ENCODE data around the gene SCUBE3.
A peak's percentile ranks its signal among the peaks of the same experiment; 100 is the strongest.

The SCUBE3 gene

GRCh38 chr6:35236223-35236622, 22.5 kb downstream of the SCUBE3 start:
- DNase-seq, result no peak
- intact Hi-C loops (cut with DNase I), result no loop called here

- intact Hi-C loops (cut with DNase I), result no loop called here
- DNase-seq, result no peak
These were observed 23.7 kb downstream of the SCUBE3 start for GRCh38 chr6:35237476-35237875.

GRCh38 chr6:35238843-35239289, 25.1 kb downstream of the SCUBE3 start:
- intact Hi-C loops (cut with DNase I), result no loop called here
- DNase-seq, result peak in 1 of 10 donors; percentile 55

- intact Hi-C loops (cut with DNase I), result no loop called here
These were observed 25.8 kb downstream of the SCUBE3 start for GRCh38 chr6:35239581-35239980.

GRCh38 chr6:35240838-35241801, 27.4 kb downstream of the SCUBE3 start:
- peak; percentile 50 to 95 (median 82) for DNase-seq

More at GRCh38 chr6:35239581-35239980, 25.8 kb downstream of the SCUBE3 start:
- peak in 1 of 10 donors; percentile 29 for DNase-seq

GRCh38 chr6:35242486-35242885, 28.7 kb downstream of the SCUBE3 start:
- intact Hi-C loops (cut with DNase I), result loop anchor here (10.0 kb wide), 1 partner anchor 258 kb away; no protein-coding TSS in a partner anchor
- peak in 1 of 10 donors; percentile 88 for DNase-seq

More at GRCh38 chr6:35240838-35241801, 27.4 kb downstream of the SCUBE3 start:
- intact Hi-C loops (cut with DNase I), result loop anchor here (1.0 to 10.0 kb wide), 2 partner anchors 95 to 256 kb away; no protein-coding TSS in a partner anchor

GRCh38 chr6:35242906-35243305, 29.1 kb downstream of the SCUBE3 start:
- DNase-seq, result no peak
- intact Hi-C loops (cut with DNase I), result loop anchor here (10.0 kb wide), 1 partner anchor 258 kb away; no protein-coding TSS in a partner anchor

GRCh38 chr6:35243386-35243958, 29.7 kb downstream of the SCUBE3 start:
- no peak for DNase-seq
- intact Hi-C loops (cut with DNase I), result loop anchor here (10.0 kb wide), 1 partner anchor 259 kb away; no protein-coding TSS in a partner anchor

- intact Hi-C loops (cut with DNase I), result loop anchor here (10.0 kb wide), 1 partner anchor 260 kb away; no protein-coding TSS in a partner anchor
- DNase-seq, result no peak
These were observed 30.8 kb downstream of the SCUBE3 start for GRCh38 chr6:35244551-35244950.

- intact Hi-C loops (cut with DNase I), result loop anchor here (10.0 kb wide), 1 partner anchor 263 kb away; no protein-coding TSS in a partner anchor
- no peak for DNase-seq
These were observed 34.0 kb downstream of the SCUBE3 start for GRCh38 chr6:35247642-35248231.

- DNase-seq, result no peak
- intact Hi-C loops (cut with DNase I), result loop anchor here (10.0 kb wide), 1 partner anchor 263 kb away; no protein-coding TSS in a partner anchor
These were observed 34.5 kb downstream of the SCUBE3 start for GRCh38 chr6:35248300-35248699.

- intact Hi-C loops (cut with DNase I), result loop anchor here (10.0 kb wide), 1 partner anchor 264 kb away; no protein-coding TSS in a partner anchor
- no peak for DNase-seq
These were observed 35.2 kb downstream of the SCUBE3 start for GRCh38 chr6:35248965-35249364.

GRCh38 chr6:35251949-35252348, 38.2 kb downstream of the SCUBE3 start:
- intact Hi-C loops (cut with DNase I), result no loop called here
- no peak for DNase-seq

GRCh38 chr6:35253249-35253648, 39.5 kb downstream of the SCUBE3 start:
- DNase-seq, result no peak
- intact Hi-C loops (cut with DNase I), result no loop called here

GRCh38 chr6:35258336-35258735, 44.6 kb downstream of the SCUBE3 start:
- intact Hi-C loops (cut with DNase I), result loop anchor here (2.0 kb wide), 1 partner anchor 210 kb away; the partner anchor contains the start of gene RPL10A
- DNase-seq, result no peak

- intact Hi-C loops (cut with DNase I), result loop anchor here (2.0 kb wide), 1 partner anchor 210 kb away; the partner anchor contains the start of gene RPL10A
- peak in 5 of 10 donors; percentile 12 to 85 (median 29) for DNase-seq
These were observed 45.1 kb downstream of the SCUBE3 start for GRCh38 chr6:35258858-35259193.

GRCh38 chr6:35259194-35259947, 45.6 kb downstream of the SCUBE3 start, which contains the start of gene ZNF76:
Gene ZNF76, plus strand, starts transcription at chr6:35259735. Its CDS starts 21,417 bp downstream, at chr6:35281152.
- intact Hi-C loops (cut with DNase I), result loop anchor here (2.0 kb wide), 1 partner anchor 209 kb away; the partner anchor contains the start of gene RPL10A
- DNase-seq, result peak; percentile 95 to 100 (median 97)

GRCh38 chr6:35259948-35260590, 46.3 kb downstream of the SCUBE3 start:
- peak in 6 of 10 donors; percentile 15 to 78 (median 38) for DNase-seq
- intact Hi-C loops (cut with DNase I), result loop anchor here (2.0 kb wide), 1 partner anchor 209 kb away; the partner anchor contains the start of gene RPL10A
